HCT116 (cell line): ENCODE results near the gene ANKRD55. TPM values are rescaled to one million over a fixed set of nuclear protein-coding genes. Genes with fewer than 3 reads are reported as not detected.

Experiments used
- ATAC-seq: fragments of 200-7000 bp; cut with Tn5 transposase; 2 replicates; pipeline ENCODE4 v1.9.1; 2020; ENCODE audit warnings: mild to moderate bottlenecking, moderate library complexity
- BruUV-seq: library from RNA; stranded (reverse); fragments of 400-500 nt; replicated peaks from 2 replicates; lab custom pipeline; 2021; lab: Mats Ljungman, UMichigan
- CTCF ChIA-PET: fragments of 300-600 bp; sonication (Branson Sonifier 250); formaldehyde crosslinking; loops from one replicate; lab custom pipeline; 2021; ENCODE audit warnings: antibody characterized with exemption; lab: Charles Lee
- POLR2A ChIA-PET: fragments of 300-600, 350-600 bp; sonication (Branson Sonifier 250); formaldehyde crosslinking; loops from one replicate; lab custom pipeline; 2021; ENCODE audit warnings: antibody characterized with exemption; lab: Charles Lee
- RAD21 ChIA-PET, 2 experiments: fragments of 300-600 bp; sonication (Branson Sonifier 250); formaldehyde crosslinking; loops; one replicate each; lab custom pipeline; 2023; ENCODE audit warnings: low total read pairs in 2 of 2; ENCODE audit not compliant: uncharacterized antibody in 2 of 2, unreplicated experiment in 2 of 2, low non-redundant PET in 1 of 2; lab: Charles Lee
- DNase-seq: peaks from one replicate; pipeline ENCODE4 v3.0.0-alpha.2; 2010; ENCODE audit warnings: low read depth, low spot score
- H2AFZ ChIP-seq: fragments of 200-600 bp; shearing (Covaris generic), sonication (generic); 2 replicates; pipeline ENCODE4 v1.6.1; 2017; ENCODE audit warnings: low read depth, mixed run types, mixed read lengths, antibody characterized with exemption, low read length; ENCODE audit not compliant: poor library complexity, severe bottlenecking
- H3K27ac ChIP-seq: 2 replicates; pipeline ENCODE4 v1.5.1; 2012; ENCODE audit warnings: low read depth, low read length
- H3K27me3 ChIP-seq: fragments of 200-600 bp; sonication (generic); 2 replicates; pipeline ENCODE4 v1.6.1; 2016; ENCODE audit warnings: mixed run types, low read length, mixed read lengths; ENCODE audit not compliant: insufficient read depth
- H3K36me3 ChIP-seq, 2 experiments: fragments of 200-500 bp in 1 of 2; fragments of 200-600 bp in 1 of 2; sonication (Bioruptor generic) in 1 of 2; sonication (generic) in 1 of 2; 2 replicates each; pipeline versions ENCODE4 v1.5.1 to v1.6.1; 2014 to 2016; ENCODE audit warnings: low read length in 2 of 2, inconsistent platforms in 1 of 2, mixed read lengths in 1 of 2, mixed run types in 1 of 2; ENCODE audit not compliant: insufficient read depth in 2 of 2, control insufficient read depth in 1 of 2
- H3K4me1 ChIP-seq, 2 experiments: fragments of 200-600 bp in 1 of 2; sonication (generic) in 1 of 2; 2 replicates each; pipeline versions ENCODE4 v1.5.1 to v1.6.1; 2012 to 2017; ENCODE audit warnings: low read length in 2 of 2, inconsistent platforms in 1 of 2, mild to moderate bottlenecking in 1 of 2, mixed read lengths in 1 of 2, mixed run types in 1 of 2, moderate library complexity in 1 of 2; ENCODE audit not compliant: insufficient read depth in 2 of 2, control insufficient read depth in 1 of 2
- H3K4me2 ChIP-seq: fragments of 200-600 bp; sonication (generic); 2 replicates; pipeline ENCODE4 v1.6.1; 2017; ENCODE audit warnings: mixed run types, low read length, mixed read lengths
- H3K4me3 ChIP-seq, 2 experiments: fragments of 200-600 bp in 1 of 2; sonication (generic) in 1 of 2; replicated peaks in 1 of 2; 2 replicates each; pipeline ENCODE4 v1.5.1; 2011 to 2016; ENCODE audit warnings: low read length in 2 of 2, control low read depth in 1 of 2, low read depth in 1 of 2, mild to moderate bottlenecking in 1 of 2, mixed read lengths in 1 of 2, mixed run types in 1 of 2
- H3K79me2 ChIP-seq: fragments of 200-600 bp; sonication (generic); 2 replicates; pipeline ENCODE4 v1.6.1; 2017; ENCODE audit warnings: mild to moderate bottlenecking, mixed run types, low read length, moderate library complexity, mixed read lengths; ENCODE audit not compliant: insufficient read depth
- H3K9ac ChIP-seq: fragments of 200-600 bp; sonication (generic); 2 replicates; pipeline ENCODE4 v1.6.1; 2016; ENCODE audit warnings: low read length, mixed read lengths
- H3K9me2 ChIP-seq: fragments of 200-600 bp; sonication (generic), shearing (Covaris generic); 2 replicates; pipeline ENCODE4 v1.6.1; 2017; ENCODE audit warnings: mixed run types, mild to moderate bottlenecking, moderate library complexity; ENCODE audit not compliant: insufficient read depth
- H3K9me3 ChIP-seq, 2 experiments: fragments of 200-500 bp in 1 of 2; fragments of 200-600 bp in 1 of 2; sonication (Bioruptor generic) in 1 of 2; sonication (generic) in 1 of 2; 2 replicates each; pipeline ENCODE4 v1.6.1; 2014 to 2017; ENCODE audit warnings: low read length in 2 of 2, mixed read lengths in 2 of 2, inconsistent platforms in 1 of 2, low read depth in 1 of 2, mild to moderate bottlenecking in 1 of 2, mixed run types in 1 of 2, moderate library complexity in 1 of 2; ENCODE audit not compliant: control insufficient read depth in 1 of 2, insufficient read depth in 1 of 2
- H4K20me1 ChIP-seq: fragments of 200-600 bp; sonication (generic), shearing (Covaris generic); 2 replicates; pipeline ENCODE4 v1.6.1; 2017; ENCODE audit warnings: mixed run types, mild to moderate bottlenecking, moderate library complexity; ENCODE audit not compliant: insufficient read depth
- CBX3 ChIP-seq: IDR thresholded peaks from 2 replicates; pipeline ENCODE4 v1.6.1; 2012; ENCODE audit warnings: low read depth
- CEBPB ChIP-seq: IDR thresholded peaks from 2 replicates; pipeline ENCODE4 v1.6.1; 2012; ENCODE audit warnings: low read depth
- EGR1 ChIP-seq: IDR thresholded peaks from 2 replicates; pipeline ENCODE4 v1.6.1; 2012; ENCODE audit warnings: low read depth
- EZH2 ChIP-seq: fragments of 200-600 bp; sonication (generic); IDR thresholded peaks from 2 replicates; pipeline ENCODE4 v1.6.1; 2017; ENCODE audit warnings: antibody characterized with exemption, mixed run types
- EZH2phosphoT487 ChIP-seq: fragments of 200-600 bp; IDR thresholded peaks from 2 replicates; pipeline ENCODE4 v1.6.1; 2018; ENCODE audit warnings: antibody characterized with exemption, borderline replicate concordance
- FOSL1 ChIP-seq: IDR thresholded peaks from 2 replicates; pipeline ENCODE4 v1.6.1; 2012; ENCODE audit warnings: low read depth
- MAX ChIP-seq: IDR thresholded peaks from 2 replicates; pipeline ENCODE4 v1.6.1; 2012
- POLR2AphosphoS5 ChIP-seq: IDR thresholded peaks from 2 replicates; pipeline ENCODE4 v1.6.1; 2011; ENCODE audit warnings: mild to moderate bottlenecking, low read depth, low read length, moderate library complexity
- RAD21 ChIP-seq: IDR thresholded peaks from 2 replicates; pipeline ENCODE4 v1.6.1; 2012; ENCODE audit warnings: low read depth, mild to moderate bottlenecking
- REST ChIP-seq: IDR thresholded peaks from 2 replicates; pipeline ENCODE4 v1.6.1; 2012; ENCODE audit warnings: low read depth
- SP1 ChIP-seq: IDR thresholded peaks from 2 replicates; pipeline ENCODE4 v1.6.1; 2012; ENCODE audit warnings: low read depth
- TCF7L2 ChIP-seq: IDR thresholded peaks from 2 replicates; pipeline ENCODE4 v1.7.0; 2011; ENCODE audit warnings: borderline replicate concordance, inconsistent platforms; ENCODE audit not compliant: insufficient read depth, insufficient read length; ENCODE audit errors: extremely low read depth
- YY1 ChIP-seq: IDR thresholded peaks from 2 replicates; pipeline ENCODE4 v1.6.1; 2011; ENCODE audit warnings: low read length, low read depth, moderate library complexity, mild to moderate bottlenecking; ENCODE audit not compliant: insufficient replicate concordance; ENCODE audit errors: extremely low read depth
- ZBTB33 ChIP-seq: IDR thresholded peaks from 2 replicates; pipeline ENCODE4 v1.6.1; 2011; ENCODE audit warnings: mild to moderate bottlenecking, low read length, moderate library complexity; ENCODE audit not compliant: insufficient replicate concordance; ENCODE audit errors: extremely low read depth
- ZFX ChIP-seq: fragments of 450-650 bp; IDR thresholded peaks from 2 replicates; pipeline ENCODE4 v1.6.1; 2017
- intact Hi-C: fragments of 100-400 bp; cut with micrococcal nuclease; formaldehyde crosslinking; loops from 2 replicates; pipeline ENCODE4 v1.10.0; 2022
- total RNA-seq: library from RNA; stranded (reverse); gene quantifications from one replicate; pipeline ENCODE4 v1.2.1, GENCODE V29; 2021; ENCODE audit not compliant: unreplicated experiment

Gene ANKRD55
- total RNA-seq, 1 experiment from 2014 or later = not detected

GRCh38 chr5:56100439-56101176 lies 132.5 kb downstream of the ANKRD55 start:
- POLR2A ChIA-PET = no interaction called here
- Histone ChIP-seq H3K4me2 (no peak overlapping the region), H3K9ac (no peak overlapping the region), H3K27me3 (no peaks in the 10 kb centered on the region), H3K4me1 (peaks cover 5 to 14% of the 10 kb centered on the region in 2 experiments; a peak in 3 of 4 replicates), H4K20me1 (no peaks in the 10 kb centered on the region), H3K4me3 (no peak overlapping the region), H3K79me2 (no peaks in the 10 kb centered on the region), H3K9me3 (no peaks in the 10 kb centered on the region), H2AFZ (no peak overlapping the region), H3K27ac (no peak overlapping the region), H3K36me3 (no peaks in the 10 kb centered on the region), H3K9me2 (no peaks in the 10 kb centered on the region)
- DNase-seq (no peak), ATAC-seq (no peak)
- BruUV-seq = no TSS peak
- intact Hi-C loops = no loop called here
- CTCF ChIA-PET = no interaction called here
- RAD21 ChIA-PET = no interaction called here
- TF ChIP-seq CBX3 (no peak), TCF7L2 (no peak), ZFX (no peak), EZH2 (no peak), FOSL1 (no peak), CEBPB (no peak), SP1 (no peak), EGR1 (no peak), RAD21 (no peak), EZH2phosphoT487 (no peak), YY1 (no peak), POLR2AphosphoS5 (no peak), REST (no peak), ZBTB33 (no peak), MAX (no peak)
